Measurements from ENCODE around the gene ERP44.

GRCh38 chr9:99986642-99987041 is 112.2 kb downstream of the ERP44 start:
- TF ChIP-seq CTCF (IDR thresholded peaks at IDR 0.05) = no peak
- TF ChIP-seq POLR2A (IDR thresholded peaks at IDR 0.05) = no peak
